Measurements from ENCODE around the gene KLHL22. TPM values are rescaled to one million over a fixed set of nuclear protein-coding genes. Genes with fewer than 3 reads are reported as not detected.
"Not testable (repeated sequence)": the region's sequence is repeated elsewhere in the genome, so short reads cannot be mapped to it uniquely, and the experiment has no call there.

KLHL22 gene
- total RNA-seq, 5 donors from 2014 or later (not counting 1 experiment from before 2014, with no cell fraction given), result 42.0 to 57.8 (median 47.1) TPM

- Mint-ChIP-seq H3K9me3 (no peaks in the 10 kb centered on the region), H3K27me3 (peaks cover 0 to 1% of the 10 kb centered on the region in 2 donors), H3K4me3 (no peak overlapping the region), H3K36me3 (no peaks in the 10 kb centered on the region), H3K4me1 (peaks cover 0 to 6% (median 4%) of the 10 kb centered on the region in 3 donors), H3K27ac (no peak overlapping the region)
- DNase-seq (no peak), ATAC-seq (replicated peaks in 1 of 4) (no peak)
- POLR2A ChIA-PET, result no interaction called here
- Histone ChIP-seq H3K9me3 (no peaks in the 10 kb centered on the region), H3K27ac (ENCODE audit: low read length) (no peak overlapping the region), H3K36me3 (ENCODE audit: control insufficient read depth in 2 of 2, extremely low read depth in 1 of 2, insufficient read depth in 1 of 2, low read length in 1 of 2) (no peaks in the 10 kb centered on the region), H3K4me1 (ENCODE audit: control insufficient read depth in 1 of 2, extremely low read depth in 1 of 2, insufficient read depth in 2 of 2, low read length in 2 of 2) (peaks cover 2 to 12% of the 10 kb centered on the region in 2 experiments), H3K27me3 (replicated peaks in 1 of 2; ENCODE audit: control insufficient read depth in 2 of 2, extremely low read depth in 1 of 2, insufficient read depth in 2 of 2, low read length in 1 of 2) (peaks cover 0 to 7% of the 10 kb centered on the region in 2 experiments), H3K4me3 (ENCODE audit: control insufficient read depth in 1 of 2, extremely low read depth in 1 of 2, low read length in 1 of 2) (no peak overlapping the region)
- 96% methylated on average over 4 of the region's 5 CpGs for WGBS (ENCODE audit: insufficient coverage)
- CTCF ChIA-PET, result no interaction called here
These were observed 81.5 kb downstream of the KLHL22 start for GRCh38 chr22:20414059-20414440.

DNA sequence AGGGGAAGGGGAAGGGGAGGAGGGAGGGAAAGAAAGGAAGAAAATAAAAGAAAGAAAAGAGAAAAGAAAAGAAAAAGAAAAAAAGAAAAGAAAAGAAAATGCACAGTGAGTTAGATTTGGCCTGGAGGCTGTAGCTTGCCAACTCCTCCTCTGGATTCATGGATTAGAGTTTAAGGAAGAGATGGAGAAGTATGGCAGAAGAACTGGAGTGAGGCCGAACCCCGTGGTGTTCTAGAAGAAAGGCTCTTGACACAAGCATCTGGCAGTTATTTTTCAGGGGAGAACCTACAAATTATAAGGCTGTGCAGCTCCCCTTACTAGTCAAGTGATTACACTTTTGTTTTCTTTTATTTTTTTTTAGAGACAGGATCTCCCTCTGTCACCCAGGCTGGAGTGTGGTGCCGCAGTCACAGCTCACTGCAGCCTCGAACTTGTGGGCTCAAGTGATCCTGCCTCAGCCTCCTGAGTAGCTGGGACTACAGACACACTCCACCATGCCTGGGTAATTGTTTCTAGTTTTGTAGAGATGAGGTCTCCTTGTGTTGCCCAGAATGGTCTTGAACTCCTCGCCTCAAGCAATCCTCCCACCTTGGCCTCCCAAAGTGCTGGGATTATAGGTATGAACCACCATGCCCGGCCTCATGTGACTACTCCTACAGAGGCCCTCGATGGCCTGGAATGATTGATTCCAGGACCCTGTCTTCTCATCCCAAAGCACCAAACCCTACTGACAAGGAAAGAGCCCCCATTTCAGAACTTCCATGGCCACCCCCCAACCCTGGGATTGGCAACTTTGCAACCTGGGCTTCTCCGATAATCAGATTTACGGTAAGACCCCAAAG, 82.2 kb downstream of the KLHL22 start:
- Histone ChIP-seq H3K27ac (ENCODE audit: low read length) (no peak overlapping the region), H3K27me3 (replicated peaks in 1 of 2; ENCODE audit: control insufficient read depth in 2 of 2, extremely low read depth in 1 of 2, insufficient read depth in 2 of 2, low read length in 1 of 2) (peaks cover 0 to 7% of the 10 kb centered on the region in 2 experiments), H3K4me1 (ENCODE audit: control insufficient read depth in 1 of 2, extremely low read depth in 1 of 2, insufficient read depth in 2 of 2, low read length in 2 of 2) (peaks cover 2 to 10% of the 10 kb centered on the region in 2 experiments), H3K4me3 (ENCODE audit: control insufficient read depth in 1 of 2, extremely low read depth in 1 of 2, low read length in 1 of 2) (no peak overlapping the region), H3K36me3 (ENCODE audit: control insufficient read depth in 2 of 2, extremely low read depth in 1 of 2, insufficient read depth in 1 of 2, low read length in 1 of 2) (no peaks in the 10 kb centered on the region), H3K9me3 (no peaks in the 10 kb centered on the region)
- no peak overlapping the region for H3K4me3 Mint-ChIP-seq
- CTCF ChIA-PET, result interaction anchor here in 1 of 2 donors (0.6 kb wide), 1 partner anchor 242 kb away, joined by 3 read pairs; no protein-coding TSS in a partner anchor
- DNase-seq (no peak), ATAC-seq (replicated peaks in 1 of 4) (no peak)
- no peaks in the 10 kb centered on the region for H3K36me3 Mint-ChIP-seq
- H3K27ac Mint-ChIP-seq, result no peak overlapping the region
- peaks cover 0 to 3% (median 3%) of the 10 kb centered on the region in 3 donors for H3K4me1 Mint-ChIP-seq
- no peaks in the 10 kb centered on the region for H3K9me3 Mint-ChIP-seq
- WGBS (ENCODE audit: insufficient coverage), result 96% methylated on average over 5 of the region's 9 CpGs
- POLR2A ChIA-PET, result no interaction called here
- H3K27me3 Mint-ChIP-seq, result peaks cover 0 to 1% of the 10 kb centered on the region in 2 donors

GRCh38 chr22:20412474-20413216, 83.0 kb downstream of the KLHL22 start:
- ChIA-PET POLR2A (no interaction called here), CTCF (interaction anchor here (0.6 kb wide), 2 partner anchors 242 to 695 kb away, joined by 3 to 5 read pairs; no protein-coding TSS in a partner anchor)
- Histone ChIP-seq H3K4me3 (ENCODE audit: control insufficient read depth in 1 of 2, extremely low read depth in 1 of 2, low read length in 1 of 2) (no peak overlapping the region), H3K27me3 (replicated peaks in 1 of 2; ENCODE audit: control insufficient read depth in 2 of 2, extremely low read depth in 1 of 2, insufficient read depth in 2 of 2, low read length in 1 of 2) (peaks cover 0 to 6% of the 10 kb centered on the region in 2 experiments), H3K4me1 (ENCODE audit: control insufficient read depth in 1 of 2, extremely low read depth in 1 of 2, insufficient read depth in 2 of 2, low read length in 2 of 2) (peaks cover 0 to 3% of the 10 kb centered on the region in 2 experiments), H3K36me3 (ENCODE audit: control insufficient read depth in 2 of 2, extremely low read depth in 1 of 2, insufficient read depth in 1 of 2, low read length in 1 of 2) (peaks cover 0 to 2% of the 10 kb centered on the region in 2 donors), H3K27ac (ENCODE audit: low read length) (no peak overlapping the region), H3K9me3 (no peaks in the 10 kb centered on the region)
- ATAC-seq (replicated peaks in 1 of 4), result no peak
- WGBS (ENCODE audit: insufficient coverage), result 93% methylated on average over 6 of the region's 10 CpGs
- Mint-ChIP-seq H3K36me3 (no peaks in the 10 kb centered on the region), H3K27ac (no peak overlapping the region), H3K9me3 (no peaks in the 10 kb centered on the region), H3K4me1 (no peaks in the 10 kb centered on the region), H3K4me3 (no peak overlapping the region), H3K27me3 (peaks cover 0 to 1% of the 10 kb centered on the region in 2 donors)
- no peak for DNase-seq

DNA sequence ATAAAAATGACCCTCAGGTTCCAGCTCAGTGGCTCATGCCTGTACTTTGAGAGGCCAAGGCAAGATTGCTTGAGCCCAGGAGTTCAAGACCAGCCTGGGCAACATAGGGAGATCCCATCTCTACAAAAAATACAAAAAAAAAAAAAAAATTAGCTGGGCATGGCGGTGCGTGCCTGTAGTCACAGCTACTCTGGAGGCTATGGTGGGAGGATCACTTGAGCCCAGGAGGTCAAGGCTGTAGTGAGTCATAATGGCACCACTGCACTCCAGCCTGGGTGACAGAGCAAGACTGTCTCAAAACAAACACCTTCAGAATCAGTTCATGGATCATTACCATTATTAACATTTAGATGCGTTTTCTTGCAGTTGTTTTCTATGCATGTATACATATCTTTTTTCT, 86.2 kb downstream of the KLHL22 start:
- peaks cover 7 to 25% of the 10 kb centered on the region in 2 donors for H3K36me3 ChIP-seq (ENCODE audit: control insufficient read depth in 2 of 2, extremely low read depth in 1 of 2, insufficient read depth in 1 of 2, low read length in 1 of 2)
- ATAC-seq (replicated peaks in 1 of 4); H3K9me3 ChIP-seq; DNase-seq; H3K4me1 ChIP-seq (ENCODE audit: control insufficient read depth in 1 of 2, extremely low read depth in 1 of 2, insufficient read depth in 2 of 2, low read length in 2 of 2); H3K4me3 Mint-ChIP-seq; H3K27me3 ChIP-seq (replicated peaks in 1 of 2; ENCODE audit: control insufficient read depth in 2 of 2, extremely low read depth in 1 of 2, insufficient read depth in 2 of 2, low read length in 1 of 2); H3K4me3 ChIP-seq (ENCODE audit: control insufficient read depth in 1 of 2, extremely low read depth in 1 of 2, low read length in 1 of 2); H3K4me1 Mint-ChIP-seq; H3K27ac ChIP-seq (ENCODE audit: low read length); H3K9me3 Mint-ChIP-seq; H3K27me3 Mint-ChIP-seq; POLR2A ChIA-PET; H3K27ac Mint-ChIP-seq: not testable (repeated sequence)
- H3K36me3 Mint-ChIP-seq, result peaks cover 14% of the 10 kb centered on the region
- CTCF ChIA-PET, result interaction anchor here in 1 of 2 donors (1.3 kb wide), 1 partner anchor 10 kb away, joined by 9 read pairs; no protein-coding TSS in a partner anchor
- WGBS (ENCODE audit: insufficient coverage), result no CpG with 5 or more reads among the region's 3 CpGs

DNA sequence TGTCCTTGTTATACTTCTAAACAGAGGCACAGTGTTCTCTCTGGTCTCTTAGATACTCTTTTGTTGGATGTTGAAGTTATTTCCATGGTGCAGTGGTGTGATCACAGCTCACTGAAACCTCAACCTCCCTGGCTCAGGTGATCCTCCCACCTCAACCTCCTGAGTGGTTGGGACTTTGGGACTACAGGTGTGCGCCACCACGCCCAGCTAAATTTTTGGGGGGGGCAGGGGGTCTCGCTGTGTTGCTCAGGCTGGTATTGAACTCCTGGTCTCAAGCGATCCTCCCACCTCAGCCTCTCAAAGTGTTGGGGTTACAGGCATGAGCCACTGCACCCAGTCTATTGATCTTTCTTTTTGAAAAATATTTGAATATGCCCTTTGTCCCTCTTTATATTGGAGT, 86.7 kb downstream of the KLHL22 start:
- no CpG with 5 or more reads among the region's 4 CpGs for WGBS (ENCODE audit: insufficient coverage)
- no peaks in the 10 kb centered on the region for H3K27me3 Mint-ChIP-seq
- H3K27me3 ChIP-seq (replicated peaks in 1 of 2; ENCODE audit: control insufficient read depth in 2 of 2, extremely low read depth in 1 of 2, insufficient read depth in 2 of 2, low read length in 1 of 2), result no peaks in the 10 kb centered on the region
- H3K4me3 ChIP-seq (ENCODE audit: control insufficient read depth in 1 of 2, extremely low read depth in 1 of 2, low read length in 1 of 2), result no peak overlapping the region
- H3K9me3 ChIP-seq, result no peaks in the 10 kb centered on the region
- no peak for ATAC-seq (replicated peaks in 1 of 4)
- peaks cover under 1 to 2% (median 2%) of the 10 kb centered on the region in 3 donors for H3K4me1 Mint-ChIP-seq
- CTCF ChIA-PET, result interaction anchor here in 1 of 2 donors (0.6 to 1.3 kb wide), 2 partner anchors 10 to 287 kb away, joined by 3 to 9 read pairs; no protein-coding TSS in a partner anchor
- DNase-seq, result no peak
- POLR2A ChIA-PET, result no interaction called here
- no peak overlapping the region for H3K27ac ChIP-seq (ENCODE audit: low read length)
- H3K9me3 Mint-ChIP-seq, result no peaks in the 10 kb centered on the region
- no peak overlapping the region for H3K4me3 Mint-ChIP-seq
- H3K27ac Mint-ChIP-seq, result no peak overlapping the region
- H3K36me3 ChIP-seq (ENCODE audit: control insufficient read depth in 2 of 2, extremely low read depth in 1 of 2, insufficient read depth in 1 of 2, low read length in 1 of 2), result peaks cover 7 to 25% of the 10 kb centered on the region in 2 donors
- peaks cover 0 to 8% of the 10 kb centered on the region in 2 experiments for H3K4me1 ChIP-seq (ENCODE audit: control insufficient read depth in 1 of 2, extremely low read depth in 1 of 2, insufficient read depth in 2 of 2, low read length in 2 of 2)
- peaks cover 15% of the 10 kb centered on the region for H3K36me3 Mint-ChIP-seq

DNA sequence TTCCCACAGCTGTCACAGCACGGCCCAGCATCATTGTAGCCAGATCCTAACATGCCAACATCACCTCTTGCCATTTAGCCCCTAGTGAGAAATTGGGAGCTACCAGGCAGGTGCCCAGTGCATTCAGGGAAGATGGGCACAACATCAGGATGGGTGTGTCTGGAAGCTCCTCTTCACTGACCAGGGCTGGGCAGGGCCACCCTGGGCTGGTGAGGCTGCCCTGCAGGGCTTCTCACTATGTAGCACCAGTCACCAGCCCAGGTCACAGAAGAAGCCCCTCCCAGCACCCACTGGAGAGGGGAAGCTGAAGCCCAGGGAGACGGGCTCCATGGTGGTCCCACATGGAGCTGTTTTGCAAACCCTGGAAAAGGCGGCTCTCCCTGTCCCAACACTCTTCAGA, 87.8 kb downstream of the KLHL22 start:
- H3K27me3 ChIP-seq (replicated peaks in 1 of 2; ENCODE audit: control insufficient read depth in 2 of 2, extremely low read depth in 1 of 2, insufficient read depth in 2 of 2, low read length in 1 of 2), result no peaks in the 10 kb centered on the region
- H3K9me3 ChIP-seq, result no peaks in the 10 kb centered on the region
- H3K4me3 ChIP-seq (ENCODE audit: control insufficient read depth in 1 of 2, extremely low read depth in 1 of 2, low read length in 1 of 2), result no peak overlapping the region
- Mint-ChIP-seq H3K4me3 (no peak overlapping the region), H3K27ac (no peak overlapping the region), H3K4me1 (peaks cover 8 to 13% (median 13%) of the 10 kb centered on the region in 3 donors), H3K27me3 (no peaks in the 10 kb centered on the region), H3K36me3 (peaks cover 25% of the 10 kb centered on the region), H3K9me3 (no peaks in the 10 kb centered on the region)
- H3K27ac ChIP-seq (ENCODE audit: low read length), result no peak overlapping the region
- ChIA-PET CTCF (interaction anchor here in 1 of 2 donors (0.6 kb wide), 1 partner anchor 403 kb away, joined by 3 read pairs; no protein-coding TSS in a partner anchor), POLR2A (no interaction called here)
- H3K4me1 ChIP-seq (ENCODE audit: control insufficient read depth in 1 of 2, extremely low read depth in 1 of 2, insufficient read depth in 2 of 2, low read length in 2 of 2), result peaks cover 0 to 19% of the 10 kb centered on the region in 2 experiments
- peaks cover 7 to 25% of the 10 kb centered on the region in 2 donors for H3K36me3 ChIP-seq (ENCODE audit: control insufficient read depth in 2 of 2, extremely low read depth in 1 of 2, insufficient read depth in 1 of 2, low read length in 1 of 2)
- DNase-seq (no peak), ATAC-seq (replicated peaks in 1 of 4) (no peak)
- no CpG with 5 or more reads among the region's 3 CpGs for WGBS (ENCODE audit: insufficient coverage)
